ENCODE results near the gene ZNF433.
"Not testable (repeated sequence)": the region's sequence is repeated elsewhere in the genome, so short reads cannot be mapped to it uniquely, and the experiment has no call there.

Gene ZNF433

GRCh38 chr19:12035220-12036172 is at the start of gene ZNF433:
ZNF433 (minus strand) TSS chr19:12035679; CDS start chr19:12035539, 140 bp downstream.
- peak; percentile 17 to 80 (median 57) for DNase-seq

GRCh38 chr19:12083336-12083735 is 47.9 kb upstream of the ZNF433 start:
- DNase-seq = not testable (repeated sequence)

GRCh38 chr19:12077375-12077774 is 41.9 kb upstream of the ZNF433 start:
- no peak for DNase-seq

- not testable (repeated sequence) for DNase-seq
Measured at GRCh38 chr19:12076331-12076730, 40.9 kb upstream of the ZNF433 start.

- DNase-seq = no peak
Measured at GRCh38 chr19:12075538-12076139, 40.2 kb upstream of the ZNF433 start.

- peak; percentile 41 to 76 (median 57) for DNase-seq
Measured at GRCh38 chr19:12064590-12065538, 29.4 kb upstream of the ZNF433 start, which contains the start of gene ZNF844. ZNF844 (plus strand) TSS chr19:12064731; CDS start chr19:12064874, 143 bp downstream.

GRCh38 chr19:12055784-12056183 is 20.3 kb upstream of the ZNF433 start:
- no peak for DNase-seq

GRCh38 chr19:12052497-12053169 is 17.2 kb upstream of the ZNF433 start, which contains the start of gene ZNF878:
ZNF878 (minus strand) TSS chr19:12052961; CDS start chr19:12052801, 160 bp downstream.
- peak in 5 of 6 experiments; percentile 7 to 58 (median 27) for DNase-seq

- DNase-seq = peak in 2 of 6 experiments; percentile 12 to 20
Measured at GRCh38 chr19:12052091-12052496, 16.6 kb upstream of the ZNF433 start.

- DNase-seq = no peak
Measured at GRCh38 chr19:12047868-12048267, 12.4 kb upstream of the ZNF433 start.

GRCh38 chr19:12043752-12044422 is 8.4 kb upstream of the ZNF433 start:
- DNase-seq = no peak

- no peak for DNase-seq
Measured at GRCh38 chr19:12042893-12043292, 7.4 kb upstream of the ZNF433 start.

- no peak for DNase-seq
Measured at GRCh38 chr19:12034620-12035019, 859 bp downstream of the ZNF433 start.

GRCh38 chr19:12034198-12034597 is 1.3 kb downstream of the ZNF433 start:
- no peak for DNase-seq

GRCh38 chr19:12015753-12016116 is 19.7 kb downstream of the ZNF433 start:
- no peak for DNase-seq

- no peak for DNase-seq
Measured at GRCh38 chr19:12015015-12015752, 20.3 kb downstream of the ZNF433 start.

- DNase-seq = no peak
Measured at GRCh38 chr19:12000152-12000981, 35.1 kb downstream of the ZNF433 start.

GRCh38 chr19:11995174-11995573 is 40.3 kb downstream of the ZNF433 start:
- no peak for DNase-seq

GRCh38 chr19:11991921-11992320 is 43.6 kb downstream of the ZNF433 start:
- DNase-seq = not testable (repeated sequence)

GRCh38 chr19:11989112-11989456 is 46.4 kb downstream of the ZNF433 start:
- no peak for DNase-seq

Measured in stimulated activated naive CD4-positive, alpha-beta T cell (primary cell).